ENCODE data around the gene OR10R2.
"Not testable (repeated sequence)": the region's sequence is repeated elsewhere in the genome, so short reads cannot be mapped to it uniquely, and the experiment has no call there.

OR10R2 gene

DNA sequence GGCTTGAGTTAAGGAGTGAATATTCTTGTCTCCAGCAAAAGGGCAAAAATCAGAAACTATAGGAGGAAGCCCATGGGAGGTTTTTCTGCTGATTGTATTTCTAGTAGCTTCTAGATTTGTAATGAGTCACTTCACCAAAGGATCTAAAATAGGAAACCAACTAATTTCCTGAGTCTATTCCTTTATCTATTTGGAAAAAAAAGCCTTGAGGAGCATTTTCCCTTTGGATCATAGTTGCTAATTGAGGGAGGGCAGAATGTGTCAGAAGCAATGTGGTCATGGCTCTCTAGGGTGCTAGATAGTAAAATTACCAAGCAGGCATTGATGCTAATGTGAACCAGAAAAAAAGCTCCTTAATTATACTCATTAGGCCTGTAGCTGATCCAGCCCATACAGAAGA lies at the start of gene OR10R2:
OR10R2 (plus strand) TSS at position 301 of the 400 bp plus-strand sequence. CDS start 106 bp downstream, outside the sequence.
- no peak for DNase-seq (ENCODE audit: low read depth in 2 of 2)

GRCh38 chr1:158425027-158425426 lies 47.0 kb upstream of the OR10R2 start:
- no peak for DNase-seq (ENCODE audit: low read depth in 2 of 2)

DNA sequence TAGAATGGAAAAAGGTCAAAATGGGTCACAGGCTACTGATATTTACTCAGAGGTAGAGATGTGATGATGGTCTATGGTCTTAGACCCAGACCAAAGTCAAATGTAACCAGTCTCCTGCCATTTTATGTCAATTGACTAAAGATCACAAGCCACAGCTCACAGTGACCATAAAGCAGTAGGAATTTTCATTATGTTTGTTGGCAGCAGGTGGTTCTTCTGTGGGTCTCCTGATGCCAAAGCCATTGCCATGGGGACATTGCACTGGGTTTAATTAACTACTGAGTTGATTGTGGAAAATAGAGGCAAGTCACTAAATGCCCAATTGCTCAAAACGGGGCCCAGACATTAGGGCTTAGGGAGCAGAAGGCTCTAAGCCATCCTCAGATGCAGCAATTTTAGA lies 45.9 kb upstream of the OR10R2 start, which contains the start of gene OR10K2:
OR10K2 (minus strand) TSS at position 101 of the 400 bp plus-strand sequence. CDS start 5,371 bp downstream, outside the sequence.
- DNase-seq (ENCODE audit: low read depth in 2 of 2): no peak

DNA sequence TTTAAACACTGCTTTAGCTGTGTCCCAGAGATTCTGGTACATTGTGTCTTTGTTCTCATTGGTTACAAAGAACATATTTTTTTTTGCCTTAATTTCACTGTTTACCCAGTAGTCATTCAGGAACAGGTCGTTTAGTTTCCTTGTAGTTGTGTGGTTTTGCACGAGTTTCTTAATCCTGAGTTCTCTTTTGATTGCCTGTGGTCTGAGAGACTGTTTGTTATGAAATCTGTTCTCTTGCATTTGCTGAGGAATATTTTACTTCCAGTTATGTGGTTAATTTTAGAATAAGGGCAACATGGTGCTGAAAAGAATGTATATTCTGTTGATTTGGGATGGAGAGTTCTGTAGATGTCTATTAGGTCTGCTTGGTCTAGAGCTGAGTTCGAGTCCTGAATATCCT lies 41.9 kb upstream of the OR10R2 start:
- DNase-seq (ENCODE audit: low read depth in 2 of 2): not testable (repeated sequence)

DNA sequence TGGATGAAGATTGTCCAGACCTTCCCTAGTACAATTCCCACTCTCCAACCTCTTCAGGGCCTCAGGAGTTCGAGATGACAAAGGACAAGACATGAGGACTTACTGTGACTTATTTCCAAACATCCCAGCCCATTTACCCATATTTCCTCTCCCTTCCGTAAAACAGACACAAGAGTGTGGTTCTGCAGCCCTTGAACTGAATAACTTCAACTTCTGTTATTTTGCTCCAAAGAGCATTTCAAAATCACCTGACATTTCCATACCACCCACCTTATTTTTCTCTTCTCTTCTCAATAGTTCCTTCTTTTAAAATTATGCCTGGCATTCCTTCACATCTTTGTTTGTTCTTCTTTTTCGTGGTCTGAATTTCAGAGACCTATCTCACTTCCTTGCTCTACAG lies 37.3 kb upstream of the OR10R2 start:
- no peak for DNase-seq (ENCODE audit: low read depth in 2 of 2)

DNA sequence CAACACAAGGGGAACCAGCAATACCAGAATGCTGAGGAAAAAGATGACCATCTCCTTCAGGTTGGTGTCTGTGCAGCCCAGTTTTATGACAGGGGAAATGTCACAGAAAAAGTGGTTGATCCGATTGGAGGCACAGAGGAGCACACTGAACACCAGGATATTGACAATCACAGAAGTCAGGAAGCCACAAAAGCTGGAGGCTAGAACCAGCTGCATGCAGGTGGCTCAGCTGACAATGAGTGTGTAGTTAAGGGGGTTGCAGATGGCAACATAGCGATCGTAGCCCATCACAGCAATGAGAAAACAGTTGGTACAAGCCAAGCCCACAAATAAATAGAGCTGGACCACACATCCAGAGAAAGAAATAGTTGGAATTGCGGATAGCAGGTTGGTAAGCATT lies 26.6 kb upstream of the OR10R2 start:
- no peak for DNase-seq (ENCODE audit: low read depth in 2 of 2)

DNA sequence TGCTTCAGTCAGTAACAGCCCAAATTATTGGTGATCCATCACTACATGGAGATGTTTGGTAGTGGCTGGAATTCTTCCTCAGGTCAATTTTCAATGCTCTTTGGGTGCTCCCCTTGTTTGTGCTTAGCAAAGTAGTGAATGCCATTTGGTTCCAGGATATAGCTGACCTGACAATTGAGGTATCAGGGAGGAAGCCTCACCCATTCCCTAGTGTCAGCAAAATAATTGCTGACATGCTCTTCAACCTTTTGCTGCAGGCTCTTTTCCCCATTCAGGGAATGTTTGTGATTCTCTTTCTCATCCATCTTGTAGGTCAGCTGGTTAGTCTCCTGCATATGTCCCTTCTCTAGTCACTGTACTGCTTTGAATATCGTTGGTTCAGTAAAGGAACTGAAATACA lies 17.5 kb upstream of the OR10R2 start:
- no peak for DNase-seq (ENCODE audit: low read depth in 2 of 2)

DNA sequence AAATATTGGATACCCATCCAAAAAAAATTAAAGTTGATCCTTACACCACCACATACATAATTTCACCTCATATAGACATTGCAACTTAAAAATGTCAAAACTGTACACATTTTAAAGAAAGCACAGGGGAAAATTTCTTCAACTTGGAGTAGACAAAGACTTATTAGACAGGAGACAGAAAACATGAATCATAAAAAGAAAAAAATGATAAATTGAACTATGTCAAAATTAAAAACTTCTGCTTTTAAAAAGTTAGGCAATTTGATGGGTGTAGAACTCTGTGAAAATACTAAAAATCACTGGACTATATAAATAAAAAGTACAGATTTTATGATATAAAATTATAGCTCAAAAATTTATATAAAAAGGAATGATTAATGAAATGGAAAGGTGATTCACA lies 14.8 kb upstream of the OR10R2 start:
- no peak for DNase-seq (ENCODE audit: low read depth in 2 of 2)

GRCh38 chr1:158458263-158458662 lies 13.8 kb upstream of the OR10R2 start:
- DNase-seq (ENCODE audit: low read depth in 2 of 2): no peak

DNA sequence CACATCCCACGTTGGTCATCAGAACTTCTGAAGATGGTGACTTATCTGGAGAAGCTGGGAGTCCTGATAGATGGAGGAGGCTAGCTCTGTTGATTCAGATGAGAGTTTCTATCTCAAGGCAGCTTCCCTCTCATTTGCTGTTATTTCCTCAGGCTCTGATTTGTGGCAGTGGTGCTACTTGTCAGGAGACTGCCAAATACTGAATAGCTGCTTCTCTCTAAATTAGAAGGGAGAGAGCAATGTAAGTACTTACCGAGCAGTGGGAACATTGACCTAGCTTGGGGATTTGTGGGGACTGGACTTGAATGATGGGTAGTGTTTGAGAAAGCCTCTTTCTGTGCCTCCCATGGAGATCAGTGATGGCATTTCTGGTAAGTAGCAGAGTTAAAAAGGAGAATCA lies 10.5 kb upstream of the OR10R2 start, which contains the start of gene OR10K1:
OR10K1 (plus strand) TSS at position 301 of the 400 bp plus-strand sequence. CDS start 3,728 bp downstream, outside the sequence.
- DNase-seq (ENCODE audit: low read depth in 2 of 2): no peak

DNA sequence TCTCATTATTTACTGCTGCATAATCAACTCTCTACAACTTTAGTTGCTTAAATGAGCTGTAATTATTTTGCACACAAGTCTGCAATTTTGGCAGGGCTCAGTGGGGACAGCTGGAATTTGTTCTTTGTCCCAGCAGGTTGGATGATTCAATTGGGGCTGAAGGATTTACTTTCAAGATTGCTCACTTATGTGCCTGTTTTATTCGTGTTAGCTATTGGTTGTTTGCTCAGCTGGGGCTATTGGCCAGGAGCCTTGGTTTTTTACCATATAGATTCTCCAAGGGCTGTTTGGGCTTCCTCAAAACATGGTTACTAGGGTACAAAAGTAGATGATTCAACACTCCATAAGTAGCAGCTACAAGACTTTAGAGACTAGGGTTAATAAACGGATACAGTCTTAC lies 13.4 kb downstream of the OR10R2 start:
- no peak for DNase-seq (ENCODE audit: low read depth in 2 of 2)

- no peak for DNase-seq (ENCODE audit: low read depth in 2 of 2)
Observed at GRCh38 chr1:158491316-158491715, 19.3 kb downstream of the OR10R2 start.

- no peak for DNase-seq (ENCODE audit: low read depth in 2 of 2)
Observed at GRCh38 chr1:158493054-158493453, 21.0 kb downstream of the OR10R2 start.

- DNase-seq (ENCODE audit: low read depth in 2 of 2): no peak
Observed at GRCh38 chr1:158494796-158495195, 22.8 kb downstream of the OR10R2 start.

- no peak for DNase-seq (ENCODE audit: low read depth in 2 of 2)
Observed at GRCh38 chr1:158496374-158496773, 24.4 kb downstream of the OR10R2 start.

- peak; percentile 1 to 9 for DNase-seq (ENCODE audit: low read depth in 2 of 2)
Observed at GRCh38 chr1:158506369-158506987, 34.5 kb downstream of the OR10R2 start.

DNA sequence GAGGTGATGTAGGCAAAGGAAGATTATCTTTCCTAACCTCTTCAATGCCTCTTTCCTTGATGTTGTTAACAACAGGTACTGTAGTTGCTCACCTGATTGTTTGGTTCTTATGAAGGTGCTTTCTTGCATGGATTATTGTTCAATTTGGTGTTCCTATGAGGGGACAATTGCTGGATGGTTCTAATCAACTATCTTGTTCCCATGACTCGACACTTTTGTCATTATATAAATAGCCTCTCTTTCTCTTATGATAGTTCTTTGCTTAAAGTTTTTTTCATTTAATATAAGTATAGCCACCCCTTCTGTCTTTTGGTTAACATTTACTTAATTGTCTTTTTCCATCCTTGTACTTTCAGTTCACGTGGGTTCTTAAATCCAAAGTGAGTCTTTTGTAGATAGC lies 35.5 kb downstream of the OR10R2 start:
- no peak for DNase-seq (ENCODE audit: low read depth in 2 of 2)

GRCh38 chr1:158509471-158510156 lies 37.6 kb downstream of the OR10R2 start:
- no peak for DNase-seq (ENCODE audit: low read depth in 2 of 2)

DNA sequence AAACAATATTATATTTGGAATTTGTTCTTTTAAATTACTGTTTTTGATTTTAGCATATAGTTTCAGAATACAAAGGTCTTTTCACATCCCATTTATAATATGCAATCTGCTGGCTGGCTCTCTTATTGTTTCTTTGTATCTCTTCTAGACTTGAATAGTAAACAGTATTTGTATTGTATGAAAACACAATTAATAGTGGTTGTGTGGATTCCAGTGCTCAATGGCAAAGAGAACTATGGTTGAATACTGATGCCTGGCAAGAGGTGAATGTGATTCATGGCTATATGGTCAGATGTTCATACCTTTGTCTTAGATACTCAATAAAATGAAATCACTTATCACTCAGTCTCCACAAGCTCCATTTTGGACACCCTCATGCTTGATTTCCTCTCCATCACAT lies 44.9 kb downstream of the OR10R2 start:
- DNase-seq (ENCODE audit: low read depth in 2 of 2): no peak

DNA sequence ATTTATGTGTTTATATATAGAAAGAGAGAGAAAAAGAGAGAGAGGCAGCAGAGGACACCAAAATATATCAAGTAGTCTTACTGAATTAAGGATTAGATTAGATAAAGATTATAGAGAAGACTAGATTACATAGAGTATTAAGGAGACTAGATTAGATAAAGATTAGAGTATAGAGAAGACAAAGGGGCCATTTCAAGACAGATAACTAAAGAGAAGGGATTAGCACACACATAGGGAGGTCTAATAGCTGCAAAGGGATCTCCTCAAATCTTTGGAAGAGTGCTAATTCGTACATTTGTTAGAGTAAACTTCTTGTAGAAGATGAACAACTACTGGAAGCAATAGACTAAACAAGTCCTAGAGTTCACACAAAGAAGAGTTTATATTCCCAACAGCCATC lies 48.0 kb downstream of the OR10R2 start:
- DNase-seq (ENCODE audit: low read depth in 2 of 2): no peak

DNA sequence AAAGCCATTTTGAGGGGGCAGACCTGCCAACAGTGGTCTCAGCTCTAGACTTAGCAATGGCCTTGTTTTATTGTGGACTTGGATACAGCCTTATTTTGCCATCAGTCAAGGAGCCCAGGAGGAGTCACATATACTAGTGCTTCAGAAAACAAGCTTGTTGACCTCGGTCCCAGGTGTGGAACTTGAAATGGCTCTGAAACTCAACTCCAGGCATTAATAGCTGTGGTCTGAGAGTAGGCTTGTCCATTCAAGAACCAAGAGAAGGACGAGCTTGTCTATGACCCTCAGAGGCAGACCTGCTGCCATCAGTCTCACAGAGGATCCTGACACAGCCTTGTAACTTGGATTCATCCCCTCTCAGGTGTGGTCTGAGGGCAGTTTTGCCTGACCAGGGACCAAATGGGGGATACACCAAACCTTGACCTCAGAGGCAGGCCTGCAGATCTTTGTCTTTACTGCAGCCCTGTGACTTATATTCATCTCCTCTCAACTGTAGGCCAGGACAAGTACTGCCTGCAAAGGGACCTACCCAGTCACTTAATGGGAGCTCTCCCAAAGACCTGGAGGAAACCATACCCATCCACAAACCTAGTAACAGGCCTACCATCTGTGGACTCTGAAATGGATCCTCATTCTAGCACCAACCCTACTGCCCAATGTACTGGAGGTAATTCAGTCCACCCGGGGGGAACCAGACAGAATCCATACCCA lies 49.1 kb downstream of the OR10R2 start:
- DNase-seq (ENCODE audit: low read depth in 2 of 2): no peak

GRCh38 chr1:158521666-158522058 lies 49.6 kb downstream of the OR10R2 start:
- DNase-seq (ENCODE audit: low read depth in 2 of 2): no peak

Measured in stimulated activated CD8-positive, alpha-beta memory T cell treated with anti-CD3 and anti-CD28 coated beads, Interleukin-15, amount 100 ng/mL, for 48 hours (primary cell).